ENCODE results near the gene GCN1.

Gene GCN1

DNA sequence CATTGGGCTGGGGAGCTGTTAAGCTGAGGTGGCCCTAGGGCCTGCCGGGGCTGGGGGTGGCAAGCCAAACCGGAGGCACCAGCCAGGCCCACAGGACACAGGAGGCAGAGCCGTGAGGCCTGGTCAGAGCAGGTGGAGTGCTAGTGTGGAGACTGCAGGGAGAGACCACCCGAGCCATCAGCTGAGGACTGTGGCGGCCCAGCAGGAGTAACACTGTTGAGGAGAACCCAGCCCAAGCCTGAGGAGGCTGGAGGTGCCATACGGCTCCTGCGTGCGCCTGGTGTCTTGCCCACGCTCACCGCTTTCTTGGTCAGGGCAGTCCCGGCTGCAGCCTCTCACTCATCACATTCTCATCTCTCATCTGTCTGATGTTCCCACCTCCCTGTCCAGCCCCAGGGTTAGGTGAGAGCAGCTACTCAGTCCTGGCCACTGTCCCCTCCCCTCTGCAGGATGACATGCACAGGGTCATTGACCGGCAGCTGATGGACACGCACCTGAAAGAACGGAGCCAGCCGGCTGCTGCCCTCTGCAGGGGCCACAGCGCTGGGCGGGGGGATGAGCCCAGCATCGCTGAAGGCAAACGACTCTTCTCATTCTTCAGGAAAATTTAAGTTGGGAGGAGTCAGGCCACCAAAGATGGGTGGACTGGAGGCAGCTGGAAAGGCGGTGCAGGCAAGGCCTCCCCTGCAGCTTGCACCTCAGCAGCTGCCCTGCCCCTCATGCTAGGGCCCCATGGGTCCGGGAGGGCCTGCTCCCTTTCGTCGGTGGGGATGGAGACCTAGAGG, 101.8 kb downstream of the GCN1 start:
- DNase-seq = no peak

- DNase-seq = no peak
These were observed 103.0 kb downstream of the GCN1 start for GRCh38 chr12:120091371-120092090.

DNA sequence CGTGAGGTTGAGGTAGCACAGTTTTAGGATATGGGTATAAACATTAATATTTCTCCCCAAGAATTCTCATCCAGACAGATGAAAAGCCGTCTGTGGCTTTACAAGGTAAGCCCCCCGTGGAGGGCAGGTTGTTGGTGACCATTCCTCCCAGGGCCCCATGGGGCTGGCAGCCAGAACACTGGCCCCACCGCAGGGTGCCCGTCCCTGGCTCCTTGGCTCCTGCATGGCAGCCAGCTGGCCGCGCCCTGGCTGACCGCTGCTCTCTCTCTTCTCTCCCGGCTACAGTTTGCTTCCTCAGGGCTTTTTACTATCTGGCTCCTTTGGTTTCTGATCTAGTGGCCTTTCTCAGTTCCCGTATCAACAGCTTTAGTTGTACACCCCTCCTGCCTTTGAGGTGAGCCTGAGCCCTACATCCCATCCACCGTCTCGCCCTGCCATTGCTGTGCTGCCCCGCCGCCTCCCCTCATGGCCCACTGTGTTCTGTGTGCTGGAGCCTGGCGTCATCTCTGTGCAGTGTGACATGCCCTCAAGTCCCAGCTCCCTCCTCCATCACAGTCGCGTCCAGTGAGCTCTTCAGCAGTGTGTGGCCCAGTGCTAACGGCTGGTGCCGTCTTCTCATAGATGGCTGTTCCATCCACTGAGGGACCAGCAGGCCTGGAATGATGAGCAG, 103.8 kb downstream of the GCN1 start:
- no peak for DNase-seq

- no peak for DNase-seq
These were observed 104.3 kb downstream of the GCN1 start for GRCh38 chr12:120090206-120090605.

DNA sequence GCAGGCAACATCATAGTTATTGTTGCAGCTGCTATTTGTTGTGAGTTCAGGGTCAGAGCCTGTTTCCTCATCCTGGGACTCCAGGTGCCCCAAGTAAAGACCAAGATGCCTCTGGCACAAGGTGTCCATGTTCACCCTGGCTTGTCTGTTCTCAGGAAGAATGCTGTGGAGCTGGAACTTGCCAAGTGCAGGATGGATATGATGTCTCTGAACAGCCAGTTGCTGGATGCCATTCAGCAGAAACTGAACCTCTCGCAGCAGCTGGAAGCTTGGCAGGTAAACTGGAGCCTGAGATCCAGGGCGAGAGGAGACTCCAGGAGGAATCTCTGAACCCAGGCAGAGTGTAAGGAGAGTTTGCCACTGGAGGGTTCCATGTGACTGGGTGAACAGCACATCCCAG, 104.7 kb downstream of the GCN1 start:
- DNase-seq = no peak

- DNase-seq = no peak
These were observed 105.4 kb downstream of the GCN1 start for GRCh38 chr12:120089105-120089504.

DNA sequence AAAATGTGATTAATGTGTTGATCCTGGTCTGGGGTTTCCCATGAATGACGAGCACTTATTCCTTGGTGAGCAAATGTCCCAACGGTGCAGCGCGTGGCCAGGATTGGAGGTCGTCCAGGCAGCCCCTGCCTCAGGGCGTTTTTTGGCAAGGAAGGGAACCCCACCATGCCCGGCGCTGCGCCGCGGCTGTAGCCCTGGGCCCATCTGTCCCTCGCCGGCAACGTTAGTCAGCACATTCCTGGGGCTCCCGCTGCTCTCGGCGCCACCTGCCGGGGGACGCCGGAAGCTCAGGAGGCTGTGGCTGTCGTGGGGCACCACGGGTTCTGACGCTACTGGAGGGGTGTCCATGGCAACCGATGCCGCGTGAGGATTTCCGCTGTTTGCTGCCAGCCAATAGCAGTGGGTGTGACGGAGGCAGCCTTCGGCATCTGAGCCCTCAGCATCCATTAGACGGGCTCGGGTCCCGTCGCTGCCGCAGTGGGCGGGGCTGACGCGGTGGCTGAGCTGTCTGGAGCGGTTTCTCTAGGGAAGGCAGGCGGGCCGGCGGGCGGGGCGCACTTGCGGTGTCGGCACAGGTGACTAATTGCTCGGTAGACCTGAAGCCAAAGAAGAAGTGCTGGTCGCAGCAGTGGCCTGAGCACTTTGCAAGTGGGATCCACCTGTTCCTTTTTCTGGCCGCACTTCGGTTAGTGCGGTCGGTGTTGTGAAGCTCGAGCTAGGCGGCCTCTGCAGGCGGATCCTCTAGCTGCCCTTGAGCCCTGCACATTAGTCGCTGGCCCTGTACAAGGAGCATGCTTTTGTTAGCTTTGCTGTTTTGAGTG, 107.5 kb downstream of the GCN1 start:
- peak; percentile 100 for DNase-seq

DNA sequence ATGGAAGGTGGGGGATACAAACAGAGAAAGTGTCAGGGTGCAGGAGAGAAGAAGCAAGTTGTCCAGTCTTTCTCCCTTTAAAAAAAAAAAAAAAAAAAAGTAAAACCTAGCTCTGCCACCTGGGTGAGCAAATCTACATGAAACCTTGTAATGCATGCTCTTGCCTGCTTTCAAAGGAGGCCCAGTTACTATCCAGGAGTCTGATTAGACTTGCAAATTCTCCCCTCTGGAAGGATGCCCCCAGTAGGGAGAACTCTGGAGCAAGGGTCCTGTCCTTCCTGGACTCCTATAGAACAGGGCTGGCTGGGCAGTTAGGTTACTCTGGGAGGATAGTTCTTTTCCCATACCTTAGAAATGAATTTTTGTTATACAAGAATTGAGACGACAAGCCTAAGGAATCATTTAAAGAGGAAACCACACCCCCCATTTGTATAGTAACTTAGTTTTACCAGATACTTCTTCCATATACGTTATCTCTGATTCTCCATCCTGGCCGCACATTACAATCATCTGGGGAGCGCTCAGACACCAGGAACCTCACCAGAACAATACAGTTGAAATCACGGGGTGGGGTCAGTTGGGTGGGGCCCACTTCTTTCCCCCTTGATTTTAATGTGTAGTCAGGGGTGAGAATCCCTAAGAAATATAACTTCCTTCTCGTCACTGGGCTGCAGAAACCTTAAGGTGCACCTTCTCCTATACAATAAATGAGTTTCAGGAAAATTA, 108.4 kb downstream of the GCN1 start:
- no peak for DNase-seq

DNA sequence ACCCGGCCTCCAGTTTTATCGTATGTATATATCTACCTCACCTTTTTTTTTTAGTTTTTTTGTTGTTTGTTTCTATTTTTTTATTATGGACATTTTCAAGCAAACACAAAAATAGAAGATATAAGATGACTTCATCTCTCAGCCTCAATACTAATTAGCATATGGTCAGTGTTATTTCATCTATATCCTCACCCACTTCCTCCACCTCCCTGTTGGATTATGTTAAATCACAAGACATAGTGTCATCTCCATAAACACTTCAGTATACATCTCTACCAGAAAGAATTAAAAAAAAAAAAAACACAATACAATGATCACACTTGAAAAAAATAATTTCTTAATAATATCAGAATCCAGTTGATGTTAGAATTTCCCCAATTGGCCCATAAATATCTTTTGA, 112.9 kb downstream of the GCN1 start:
- no peak for DNase-seq

- no peak for DNase-seq
These were observed 114.8 kb downstream of the GCN1 start for GRCh38 chr12:120079411-120080400.

- DNase-seq = no peak
These were observed 115.6 kb downstream of the GCN1 start for GRCh38 chr12:120078868-120079267.

- peak in 1 of 2 experiments; percentile 7 for DNase-seq
These were observed 117.3 kb downstream of the GCN1 start for GRCh38 chr12:120077260-120077659.
